ENCODE data around the gene HOXA13. TPM values are rescaled to one million over a fixed set of nuclear protein-coding genes. Genes with fewer than 3 reads are reported as not detected.

Gene HOXA13
- total and polyA plus RNA-seq, 10 of the 15 experiments (the other 5 are each of a cell fraction or from before 2014, with no cell fraction given), result not detected

GRCh38 chr7:27247452-27248426 is 47.8 kb upstream of the HOXA13 start:
- ATAC-seq (no peak), DNase-seq (ENCODE audit: low read depth, low spot score) (no peak), FAIRE-seq (no peak)
- H4K20me1 ChIP-seq (ENCODE audit: control insufficient read depth, insufficient read depth), result no peaks in the 10 kb centered on the region
- ChIA-PET POLR2A (no interaction called here), CTCF (interaction anchor here (1.0 kb wide), 1 partner anchor 1674 kb away, joined by 4 read pairs; no protein-coding TSS in a partner anchor), RAD21 (ENCODE audit: unreplicated experiment) (interaction anchor here (0.6 kb wide), 1 partner anchor 603 kb away, joined by 3 read pairs; no protein-coding TSS in a partner anchor), SMC1A (ENCODE audit: uncharacterized antibody, unreplicated experiment) (no interaction called here)
- H3K4me3 ChIP-seq, result no peak overlapping the region
- H3K4me1 ChIP-seq (ENCODE audit: control insufficient read depth, insufficient read depth, low read length), result no peaks in the 10 kb centered on the region
- in situ Hi-C loops (cut with MboI), result no loop called here
- no peaks in the 10 kb centered on the region for H3K36me3 ChIP-seq (ENCODE audit: control insufficient read depth in 2 of 2, insufficient read depth in 2 of 2, low read length in 1 of 2)
- no peak overlapping the region for H2AFZ ChIP-seq (ENCODE audit: control insufficient read depth, low read depth, low read length)
- H3K9me3 ChIP-seq (replicated peaks; ENCODE audit: control insufficient read depth, insufficient read depth, low read length), result no peaks in the 10 kb centered on the region; the same call in 2 of the 3 replicates
- WGBS (ENCODE audit: insufficient coverage, insufficient replicate concordance, low lambda C conversion rate, missing lambda C conversion rate), result 0% methylated on average over 4 of the region's 4 CpGs
- H3K27ac ChIP-seq (ENCODE audit: control insufficient read depth, insufficient read depth), result no peak overlapping the region
- H3K27me3 ChIP-seq (replicated peaks in 1 of 2; ENCODE audit: control insufficient read depth in 2 of 2, insufficient read depth in 2 of 2, low read length in 1 of 2), result peaks cover 27 to 31% of the 10 kb centered on the region in 2 experiments
- no peak overlapping the region for H3K9ac ChIP-seq (ENCODE audit: control insufficient read depth, insufficient read depth, low read length)
- H3K4me2 ChIP-seq (ENCODE audit: control insufficient read depth, insufficient read depth), result no peak overlapping the region
- no TSS peak for BruUV-seq (replicated peaks)
- H3K79me2 ChIP-seq (ENCODE audit: control insufficient read depth, insufficient read depth, low read length), result no peaks in the 10 kb centered on the region
- intact Hi-C loops (cut with micrococcal nuclease; ENCODE audit: unreplicated experiment), result no loop called here
- TF ChIP-seq CHD1 (IDR thresholded peaks at IDR 0.05; ENCODE audit: low read depth, low read length), result no peak
- no peak for TF ChIP-seq IRF4 (IDR thresholded peaks at IDR 0.05; ENCODE audit: low read depth, low read length)
- no peak for TF ChIP-seq KAT2A (conservative IDR thresholded peaks at IDR 0.05; ENCODE audit: control insufficient read depth, low read depth, low read length)
- TF ChIP-seq CTCF (IDR thresholded peaks at IDR 0.05 in 2 of 3, conservative IDR thresholded peaks at IDR 0.05 in 1 of 3; ENCODE audit: control insufficient read depth in 2 of 3, extremely low read depth in 1 of 3, insufficient read depth in 1 of 3, low read depth in 3 of 3, low read length in 3 of 3), result no peak
- TF ChIP-seq MAX (IDR thresholded peaks at IDR 0.05; ENCODE audit: low read depth, low read length), result no peak
- no peak for TF ChIP-seq POLR2A (IDR thresholded peaks at IDR 0.05; ENCODE audit: low read depth, low read length)
- TF ChIP-seq MEF2B (IDR thresholded peaks at IDR 0.05; ENCODE audit: partially characterized antibody, poor library complexity, severe bottlenecking), result no peak
- no peak for TF ChIP-seq FOXK2 (IDR thresholded peaks at IDR 0.05)
- no peak for TF ChIP-seq MEF2A (IDR thresholded peaks at IDR 0.05; ENCODE audit: insufficient read depth, low read depth, low read length)
- TF ChIP-seq IKZF2 (IDR thresholded peaks at IDR 0.05), result no peak
- TF ChIP-seq ATF2 (IDR thresholded peaks at IDR 0.05; ENCODE audit: low read length), result no peak
- TF ChIP-seq E2F4 (IDR thresholded peaks at IDR 0.05; ENCODE audit: low read depth, low read length), result no peak
- TF ChIP-seq BACH1 (IDR thresholded peaks at IDR 0.05; ENCODE audit: borderline replicate concordance), result no peak
- TF ChIP-seq SMAD5 (IDR thresholded peaks at IDR 0.05; ENCODE audit: low read depth), result no peak
- no peak for TF ChIP-seq HDGF (IDR thresholded peaks at IDR 0.05)
- TF ChIP-seq SMC3 (IDR thresholded peaks at IDR 0.05; ENCODE audit: borderline replicate concordance, low read length), result no peak
- TF ChIP-seq SUPT20H (IDR thresholded peaks at IDR 0.05; ENCODE audit: borderline replicate concordance, control insufficient read depth, low read depth, low read length), result no peak
